H1 (cell line): ENCODE data around the gene KLHDC7B. TPM values are rescaled to one million over a fixed set of nuclear protein-coding genes. Genes with fewer than 3 reads are reported as not detected.

Source experiments
- CHD1 ChIP-seq: IDR thresholded peaks from 2 replicates; pipeline ENCODE4 v1.6.1; 2012; ENCODE audit warnings: low read depth, low read length, improper control_type of control experiment
- EP300 ChIP-seq, 2 experiments: IDR thresholded peaks; 1 replicate in 1 of 2; 2 replicates in 1 of 2; pipeline ENCODE4 v1.6.1; 2011 to 2012; ENCODE audit warnings: low read depth in 2 of 2, low read length in 2 of 2, mild to moderate bottlenecking in 2 of 2, borderline replicate concordance in 1 of 2, inconsistent platforms in 1 of 2, moderate library complexity in 1 of 2
- GABPA ChIP-seq: IDR thresholded peaks from 2 replicates; pipeline ENCODE4 v1.6.1; 2011; ENCODE audit warnings: mild to moderate bottlenecking, low read length, moderate library complexity, borderline replicate concordance; ENCODE audit not compliant: insufficient read depth
- NRF1 ChIP-seq: IDR thresholded peaks from 2 replicates; pipeline ENCODE4 v1.6.1; 2011; ENCODE audit warnings: mild to moderate bottlenecking, low read depth, low read length, improper control_type of control experiment
- polyA plus RNA-seq, 7 experiments: library from polyadenylated mRNA; depleted of rRNA in 3 of 7; stranded (reverse) in 5 of 7; unstranded in 2 of 7; fragments of >200 nt in 5 of 7; fragments of 200-250 nt in 2 of 7; gene quantifications; 1 replicate in 5 of 7; 2 replicates in 1 of 7; 4 replicates in 1 of 7; pipeline versions ENCODE4 v1.2.1 to v1.2.3, GENCODE V29; 2011 to 2013; ENCODE audit warnings: missing spikeins in 2 of 7, mixed read lengths in 2 of 7
- total RNA-seq: library from RNA; stranded (reverse); fragmentation: NEBNext Ultra II Directional; extraction: Animal tissue kit (Norgen Biotek cat#: 25700); gene quantifications from 2 replicates; pipeline ENCODE4 v1.2.1, GENCODE V29; 2021
- TF ChIP-seq, protein P1 (sequence below), 3 experiments: IDR thresholded peaks; 1 replicate in 2 of 3; 2 replicates in 1 of 3; pipeline versions ENCODE4 v1.5.1 to v1.6.1; 2011; ENCODE audit warnings: low read length in 3 of 3, mild to moderate bottlenecking in 3 of 3, inconsistent platforms in 2 of 3, low read depth in 1 of 3, moderate library complexity in 1 of 3; ENCODE audit not compliant: insufficient read depth in 1 of 3; ENCODE audit errors: control extremely low read depth in 1 of 3
- TF ChIP-seq, protein P2 (sequence below): IDR thresholded peaks from 2 replicates; pipeline ENCODE4 v1.6.1; 2012; ENCODE audit warnings: low read length, inconsistent platforms

Gene KLHDC7B
- total and polyA plus RNA-seq, 2 of the 8 experiments (the other 6 are each of a cell fraction or from before 2014, with no cell fraction given) = not detected

- TF ChIP-seq, protein P1, sequence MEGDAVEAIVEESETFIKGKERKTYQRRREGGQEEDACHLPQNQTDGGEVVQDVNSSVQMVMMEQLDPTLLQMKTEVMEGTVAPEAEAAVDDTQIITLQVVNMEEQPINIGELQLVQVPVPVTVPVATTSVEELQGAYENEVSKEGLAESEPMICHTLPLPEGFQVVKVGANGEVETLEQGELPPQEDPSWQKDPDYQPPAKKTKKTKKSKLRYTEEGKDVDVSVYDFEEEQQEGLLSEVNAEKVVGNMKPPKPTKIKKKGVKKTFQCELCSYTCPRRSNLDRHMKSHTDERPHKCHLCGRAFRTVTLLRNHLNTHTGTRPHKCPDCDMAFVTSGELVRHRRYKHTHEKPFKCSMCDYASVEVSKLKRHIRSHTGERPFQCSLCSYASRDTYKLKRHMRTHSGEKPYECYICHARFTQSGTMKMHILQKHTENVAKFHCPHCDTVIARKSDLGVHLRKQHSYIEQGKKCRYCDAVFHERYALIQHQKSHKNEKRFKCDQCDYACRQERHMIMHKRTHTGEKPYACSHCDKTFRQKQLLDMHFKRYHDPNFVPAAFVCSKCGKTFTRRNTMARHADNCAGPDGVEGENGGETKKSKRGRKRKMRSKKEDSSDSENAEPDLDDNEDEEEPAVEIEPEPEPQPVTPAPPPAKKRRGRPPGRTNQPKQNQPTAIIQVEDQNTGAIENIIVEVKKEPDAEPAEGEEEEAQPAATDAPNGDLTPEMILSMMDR (IDR thresholded peaks at IDR 0.05; ENCODE audit: control extremely low read depth in 1 of 3, insufficient read depth in 1 of 3, low read depth in 1 of 3, low read length in 3 of 3) = no peak
- no peak for TF ChIP-seq CHD1
- TF ChIP-seq NRF1 = no peak
- TF ChIP-seq EP300 (IDR thresholded peaks at IDR 0.05; ENCODE audit: borderline replicate concordance in 1 of 2, low read depth in 2 of 2, low read length in 2 of 2) = no peak
- no peak for TF ChIP-seq GABPA
- TF ChIP-seq, protein P2, sequence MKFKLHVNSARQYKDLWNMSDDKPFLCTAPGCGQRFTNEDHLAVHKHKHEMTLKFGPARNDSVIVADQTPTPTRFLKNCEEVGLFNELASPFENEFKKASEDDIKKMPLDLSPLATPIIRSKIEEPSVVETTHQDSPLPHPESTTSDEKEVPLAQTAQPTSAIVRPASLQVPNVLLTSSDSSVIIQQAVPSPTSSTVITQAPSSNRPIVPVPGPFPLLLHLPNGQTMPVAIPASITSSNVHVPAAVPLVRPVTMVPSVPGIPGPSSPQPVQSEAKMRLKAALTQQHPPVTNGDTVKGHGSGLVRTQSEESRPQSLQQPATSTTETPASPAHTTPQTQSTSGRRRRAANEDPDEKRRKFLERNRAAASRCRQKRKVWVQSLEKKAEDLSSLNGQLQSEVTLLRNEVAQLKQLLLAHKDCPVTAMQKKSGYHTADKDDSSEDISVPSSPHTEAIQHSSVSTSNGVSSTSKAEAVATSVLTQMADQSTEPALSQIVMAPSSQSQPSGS = no peak
Measured at GRCh38 chr22:50548040-50548920, 2.6 kb downstream of the KLHDC7B start (continued).
